Amniotic epithelial cell (primary cell): Measurements from ENCODE around the gene CCDC85C.

Experiments used
- DNase-seq: peaks from one replicate; pipeline ENCODE4 v3.0.0-alpha.2; 2010; ENCODE audit warnings: low read depth

CCDC85C gene

DNA sequence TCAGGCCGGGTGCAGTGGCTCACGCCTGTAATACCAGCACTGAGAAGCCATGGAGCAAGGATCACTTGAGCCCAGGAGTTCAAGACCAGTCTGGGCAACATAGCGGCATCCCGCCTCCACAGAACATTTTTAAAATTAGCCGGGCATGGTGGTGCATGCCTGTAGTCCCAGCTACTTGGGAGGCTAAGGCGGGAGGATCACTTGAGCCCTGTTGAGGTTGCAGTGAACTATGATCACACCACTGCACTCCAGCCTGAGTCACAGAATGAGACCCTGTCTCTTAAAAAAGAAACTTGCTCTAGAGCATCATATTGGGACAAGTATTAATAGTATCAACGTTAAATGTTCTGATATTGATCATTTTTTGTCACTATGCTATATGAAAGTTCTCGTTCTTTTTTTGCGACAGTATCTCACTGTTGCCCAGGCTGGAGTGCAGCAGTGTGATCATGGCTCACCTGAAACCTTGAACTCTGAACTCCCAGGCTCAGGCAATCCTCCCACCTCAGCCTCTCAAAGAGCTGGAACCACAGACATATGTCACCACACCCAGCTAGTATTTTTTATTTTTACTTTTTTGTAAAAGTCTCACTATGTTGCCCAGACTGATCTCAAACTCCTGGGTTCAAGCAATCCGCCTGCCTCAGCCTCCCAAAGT is 47.7 kb downstream of the CCDC85C start:
- DNase-seq, result no peak

GRCh38 chr14:99554757-99555531 is 49.1 kb downstream of the CCDC85C start:
- DNase-seq, result peak; percentile 70

DNA sequence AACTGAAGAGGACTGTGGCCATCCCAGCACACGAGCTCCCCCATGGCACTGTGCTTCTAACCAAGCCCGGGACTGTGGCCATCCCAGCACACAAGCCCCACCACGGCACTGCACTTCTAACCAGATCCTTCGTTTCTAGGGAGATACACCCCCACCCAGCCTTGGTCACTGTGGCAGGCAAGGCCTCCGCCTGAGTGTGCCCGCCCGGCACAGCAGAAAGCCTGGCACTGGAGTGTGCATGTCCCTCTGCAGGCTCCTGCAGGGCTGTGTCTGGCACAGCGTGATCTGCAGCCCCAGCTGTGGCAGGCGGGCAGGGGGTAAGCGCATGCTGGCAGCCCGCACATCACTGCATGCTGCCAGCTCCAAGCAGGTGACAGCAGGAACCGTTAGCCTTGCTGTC is 49.8 kb downstream of the CCDC85C start:
- no peak for DNase-seq

DNA sequence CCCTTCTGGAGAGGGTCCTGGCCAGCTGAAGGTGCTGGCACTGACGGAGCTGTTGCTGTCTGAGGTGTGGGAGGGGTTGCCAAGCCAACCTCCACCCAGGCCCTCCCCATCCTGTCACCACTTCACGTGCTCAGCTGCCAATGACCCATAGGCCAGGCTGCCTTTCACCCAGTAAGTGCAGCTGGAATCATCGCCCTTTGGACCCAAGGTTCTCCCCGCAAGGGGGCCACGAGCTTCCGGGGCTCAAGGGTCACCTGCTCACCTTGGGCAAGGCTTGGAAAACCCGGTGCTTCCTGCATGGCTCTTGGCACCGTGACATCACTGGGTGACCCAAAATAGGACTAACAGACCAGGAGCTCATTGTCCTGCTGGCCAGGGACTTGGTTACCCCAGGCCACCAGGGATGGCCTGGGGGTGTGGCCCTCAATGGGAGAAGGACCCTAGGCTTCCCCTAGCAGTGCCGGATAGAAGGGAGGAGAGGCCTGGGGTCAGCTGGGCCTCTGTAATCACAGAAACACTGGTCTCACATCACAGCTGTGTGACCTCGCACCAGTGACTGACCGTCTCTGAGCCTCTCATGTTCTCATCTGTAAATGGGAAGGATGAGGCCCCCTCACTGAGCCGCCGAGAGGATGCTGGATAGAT is 51.3 kb downstream of the CCDC85C start:
- no peak for DNase-seq

GRCh38 chr14:99552021-99552553 is 51.9 kb downstream of the CCDC85C start:
- DNase-seq, result no peak

GRCh38 chr14:99551034-99551922 is 52.7 kb downstream of the CCDC85C start:
- DNase-seq, result no peak

DNA sequence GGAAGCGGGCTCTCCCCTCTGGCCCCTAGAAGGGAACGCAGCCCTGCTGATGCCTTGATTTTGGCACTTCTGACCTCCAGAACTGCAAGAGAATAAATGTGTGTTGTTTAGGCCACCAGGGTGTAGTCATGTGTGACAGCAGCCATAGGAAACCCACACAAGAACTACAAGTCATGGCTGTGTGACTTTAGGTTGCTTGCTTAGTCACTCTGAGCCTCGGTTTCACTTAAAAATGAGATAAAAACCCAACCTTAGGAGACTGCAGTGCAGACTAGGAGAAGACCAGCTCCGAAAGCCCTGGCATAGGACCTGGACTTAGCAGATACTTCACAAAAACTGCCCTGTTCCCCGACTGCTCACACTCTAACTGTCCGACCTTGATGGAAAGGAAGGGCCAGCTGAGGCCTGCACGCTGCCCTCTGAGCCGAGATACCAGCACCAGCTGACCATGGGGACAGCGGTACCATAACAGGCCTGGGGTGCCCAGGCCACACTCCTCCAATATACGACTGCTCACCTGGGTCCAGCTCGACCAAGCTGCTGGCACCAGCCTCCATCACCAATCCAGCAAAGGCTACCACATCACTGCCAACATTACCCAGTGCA is 53.5 kb downstream of the CCDC85C start:
- DNase-seq, result no peak

- peak; percentile 72 for DNase-seq
Observed at GRCh38 chr14:99549684-99550083, 54.3 kb downstream of the CCDC85C start.

DNA sequence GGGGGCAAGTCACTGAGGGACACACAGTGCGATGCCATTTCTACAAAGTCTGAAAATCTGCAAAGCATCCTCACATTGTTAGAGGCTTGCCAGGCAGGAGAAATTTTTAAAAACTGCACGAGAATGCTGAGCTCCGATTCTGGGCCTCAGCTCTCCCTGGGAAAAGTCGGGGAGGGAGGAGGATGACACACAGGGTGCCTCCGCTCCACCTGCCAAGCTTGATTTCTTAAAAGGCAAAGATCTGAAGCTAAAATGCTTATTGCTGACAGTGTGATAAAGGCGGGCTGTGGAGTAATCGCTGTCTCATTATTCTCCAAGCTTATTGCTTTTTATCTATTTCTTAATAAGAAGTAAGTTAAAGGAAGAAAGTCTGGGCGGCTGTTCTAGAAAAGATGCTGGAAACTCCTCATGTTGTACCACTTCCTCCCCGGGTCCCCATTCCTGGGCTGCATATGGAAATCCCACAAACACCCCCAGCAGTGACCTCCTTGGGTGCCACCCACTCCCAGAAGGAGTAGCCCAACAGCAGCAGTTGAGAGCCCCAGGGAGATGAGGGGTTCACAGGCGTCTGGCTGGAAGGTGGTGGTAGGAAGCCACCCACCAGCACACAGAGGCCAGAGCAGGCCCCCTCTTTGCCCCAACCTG is 55.0 kb downstream of the CCDC85C start:
- DNase-seq, result peak; percentile 44

GRCh38 chr14:99548255-99548654 is 55.8 kb downstream of the CCDC85C start:
- no peak for DNase-seq

- DNase-seq, result peak; percentile 40
Observed at GRCh38 chr14:99546234-99546879, 57.6 kb downstream of the CCDC85C start.

- DNase-seq, result no peak
Observed at GRCh38 chr14:99545586-99545985, 58.4 kb downstream of the CCDC85C start.

DNA sequence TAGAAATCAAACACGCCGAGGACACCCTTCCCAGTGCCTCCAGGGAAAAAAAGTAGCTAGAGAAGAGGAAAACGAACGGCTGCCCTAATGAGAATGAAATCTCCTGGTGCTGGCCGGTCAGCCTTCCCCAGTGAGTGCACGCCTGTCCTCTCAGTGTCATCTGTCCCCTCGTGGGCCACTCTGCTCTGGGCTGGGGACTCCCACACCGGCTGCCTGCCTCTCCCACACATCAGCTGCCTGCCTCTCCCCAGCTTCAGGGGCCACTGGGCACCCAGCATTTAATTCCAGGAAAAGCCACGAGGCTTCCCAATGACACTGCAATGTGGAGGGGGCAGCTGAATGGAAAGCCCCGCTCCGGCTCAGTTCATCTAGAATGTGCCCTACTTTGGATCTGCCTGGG is 59.0 kb downstream of the CCDC85C start:
- no peak for DNase-seq

GRCh38 chr14:99543985-99544384 is 60.0 kb downstream of the CCDC85C start:
- DNase-seq, result no peak

DNA sequence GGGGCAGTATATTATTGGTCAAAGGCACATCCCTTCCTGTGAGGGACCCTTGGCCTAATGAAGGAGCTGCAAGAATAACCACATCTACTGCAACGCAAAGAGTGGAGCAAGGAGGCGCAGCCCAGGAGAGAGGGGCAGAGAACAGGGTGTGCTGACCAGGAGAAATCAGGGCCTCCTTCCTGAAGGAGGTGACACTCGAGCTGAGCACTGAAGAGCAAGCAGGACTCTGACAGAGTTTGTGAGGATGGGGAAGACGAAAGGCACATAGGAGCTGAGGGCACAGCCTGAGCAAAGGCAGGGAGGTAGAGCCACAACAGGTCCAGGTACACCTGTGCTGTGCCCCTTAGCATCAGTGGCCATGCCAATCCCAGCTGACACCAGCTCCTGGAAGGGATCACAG is 60.6 kb downstream of the CCDC85C start:
- DNase-seq, result no peak

DNA sequence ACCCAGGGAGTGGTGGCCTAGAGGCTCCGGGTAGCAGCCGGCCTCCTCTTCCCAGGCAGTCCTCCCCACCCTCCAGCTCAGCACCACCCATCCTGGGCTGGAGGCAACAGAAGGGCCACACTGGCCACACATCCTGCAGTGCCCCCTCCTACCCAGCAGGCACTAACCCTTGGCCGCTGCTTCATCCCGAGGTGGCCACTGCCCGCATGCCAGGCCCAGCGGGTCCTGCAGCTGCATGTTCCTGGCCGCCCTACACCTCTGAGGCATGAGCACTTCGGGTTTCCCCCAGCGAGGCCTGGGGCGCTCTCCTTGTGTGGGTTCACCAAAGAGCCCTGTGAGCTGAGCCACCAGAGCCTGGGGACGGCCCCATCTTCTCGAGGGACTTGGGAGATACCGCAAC is 61.4 kb downstream of the CCDC85C start:
- DNase-seq, result no peak

GRCh38 chr14:99541677-99542470 is 62.1 kb downstream of the CCDC85C start:
- DNase-seq, result no peak

DNA sequence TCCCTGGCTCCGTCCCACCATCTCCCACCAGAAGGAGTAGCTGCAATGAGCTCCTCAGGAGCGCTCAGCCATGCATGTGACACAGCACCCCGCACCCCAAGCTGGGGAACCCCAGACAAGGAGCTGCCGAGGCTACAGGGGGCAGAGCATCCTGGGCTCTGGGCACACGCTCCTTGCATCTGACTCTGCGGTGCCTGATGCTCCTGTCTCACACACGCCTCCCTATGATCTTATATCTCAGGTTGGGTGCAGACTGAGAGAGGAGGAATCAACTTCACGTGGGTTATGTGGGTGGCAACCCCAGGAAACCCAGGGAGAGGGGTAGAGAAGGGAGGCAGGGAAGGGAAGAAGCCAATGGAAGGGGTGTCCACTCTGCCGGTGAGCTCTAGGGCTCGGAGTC is 62.8 kb downstream of the CCDC85C start:
- DNase-seq, result no peak

- DNase-seq, result no peak
Observed at GRCh38 chr14:99540196-99541032, 63.6 kb downstream of the CCDC85C start.
